HepG2 (cell line): ENCODE results near the gene RRP9.

Experiments used
- MAFG ChIP-seq: sonication (generic); formaldehyde crosslinking; IDR thresholded peaks from 2 replicates; pipeline ENCODE4 v1.5.1; 2020; ENCODE audit warnings: mild to moderate bottlenecking, missing genetic modification reagents
- SYNCRIP ChIP-seq: fragments of 200-400 bp; formaldehyde crosslinking; IDR thresholded peaks from 2 replicates; pipeline ENCODE4 v1.6.1; 2018; ENCODE audit warnings: mild to moderate bottlenecking, low read depth, low read length; ENCODE audit not compliant: insufficient read depth
- TF ChIP-seq, protein P1 (sequence below): sonication (generic); formaldehyde crosslinking; IDR thresholded peaks from 2 replicates; pipeline ENCODE4 v1.5.0; 2020; ENCODE audit warnings: mild to moderate bottlenecking, missing genetic modification reagents, moderate library complexity
- TF ChIP-seq, protein P2 (sequence below): sonication (generic); formaldehyde crosslinking; IDR thresholded peaks from 2 replicates; pipeline ENCODE4 v1.4.0; 2020; ENCODE audit warnings: missing genetic modification reagents

DNA sequence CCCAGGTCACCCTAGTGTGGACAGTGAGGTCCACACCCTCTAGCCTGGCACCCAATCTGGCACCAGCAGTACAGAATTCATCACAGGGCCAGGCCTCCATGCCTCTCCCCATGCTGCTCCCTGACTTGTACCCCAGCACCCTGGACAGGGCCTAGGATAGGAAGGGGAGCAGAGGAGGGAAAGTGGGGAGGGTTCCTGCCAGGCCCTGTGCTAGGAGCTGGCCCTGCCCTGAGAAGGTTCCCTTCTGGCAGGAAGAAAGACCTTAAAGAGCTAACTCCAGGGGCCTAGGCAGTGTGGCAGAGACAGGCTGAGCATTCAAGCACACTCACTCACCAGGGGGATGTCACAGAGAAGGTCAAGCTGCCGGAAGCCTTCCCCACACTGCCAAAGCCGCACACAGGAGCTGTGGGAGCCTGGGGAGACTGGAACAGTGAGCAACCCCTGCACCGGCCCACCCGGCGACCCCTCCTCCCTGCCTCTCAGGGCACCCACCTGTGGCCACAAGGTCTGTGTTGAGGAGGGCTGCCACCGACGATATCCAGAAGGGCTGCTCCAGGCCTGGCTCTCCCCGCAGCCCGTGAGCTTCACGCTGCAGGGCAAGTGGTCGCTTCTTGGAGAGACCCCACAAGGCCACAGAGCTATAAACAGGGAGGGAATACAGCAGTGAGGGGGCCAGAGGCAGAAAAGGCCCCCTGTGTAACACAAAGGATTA lies 7.4 kb downstream of the RRP9 start:
- TF ChIP-seq, protein P1, sequence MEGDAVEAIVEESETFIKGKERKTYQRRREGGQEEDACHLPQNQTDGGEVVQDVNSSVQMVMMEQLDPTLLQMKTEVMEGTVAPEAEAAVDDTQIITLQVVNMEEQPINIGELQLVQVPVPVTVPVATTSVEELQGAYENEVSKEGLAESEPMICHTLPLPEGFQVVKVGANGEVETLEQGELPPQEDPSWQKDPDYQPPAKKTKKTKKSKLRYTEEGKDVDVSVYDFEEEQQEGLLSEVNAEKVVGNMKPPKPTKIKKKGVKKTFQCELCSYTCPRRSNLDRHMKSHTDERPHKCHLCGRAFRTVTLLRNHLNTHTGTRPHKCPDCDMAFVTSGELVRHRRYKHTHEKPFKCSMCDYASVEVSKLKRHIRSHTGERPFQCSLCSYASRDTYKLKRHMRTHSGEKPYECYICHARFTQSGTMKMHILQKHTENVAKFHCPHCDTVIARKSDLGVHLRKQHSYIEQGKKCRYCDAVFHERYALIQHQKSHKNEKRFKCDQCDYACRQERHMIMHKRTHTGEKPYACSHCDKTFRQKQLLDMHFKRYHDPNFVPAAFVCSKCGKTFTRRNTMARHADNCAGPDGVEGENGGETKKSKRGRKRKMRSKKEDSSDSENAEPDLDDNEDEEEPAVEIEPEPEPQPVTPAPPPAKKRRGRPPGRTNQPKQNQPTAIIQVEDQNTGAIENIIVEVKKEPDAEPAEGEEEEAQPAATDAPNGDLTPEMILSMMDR: no peak
- TF ChIP-seq, protein P2, sequence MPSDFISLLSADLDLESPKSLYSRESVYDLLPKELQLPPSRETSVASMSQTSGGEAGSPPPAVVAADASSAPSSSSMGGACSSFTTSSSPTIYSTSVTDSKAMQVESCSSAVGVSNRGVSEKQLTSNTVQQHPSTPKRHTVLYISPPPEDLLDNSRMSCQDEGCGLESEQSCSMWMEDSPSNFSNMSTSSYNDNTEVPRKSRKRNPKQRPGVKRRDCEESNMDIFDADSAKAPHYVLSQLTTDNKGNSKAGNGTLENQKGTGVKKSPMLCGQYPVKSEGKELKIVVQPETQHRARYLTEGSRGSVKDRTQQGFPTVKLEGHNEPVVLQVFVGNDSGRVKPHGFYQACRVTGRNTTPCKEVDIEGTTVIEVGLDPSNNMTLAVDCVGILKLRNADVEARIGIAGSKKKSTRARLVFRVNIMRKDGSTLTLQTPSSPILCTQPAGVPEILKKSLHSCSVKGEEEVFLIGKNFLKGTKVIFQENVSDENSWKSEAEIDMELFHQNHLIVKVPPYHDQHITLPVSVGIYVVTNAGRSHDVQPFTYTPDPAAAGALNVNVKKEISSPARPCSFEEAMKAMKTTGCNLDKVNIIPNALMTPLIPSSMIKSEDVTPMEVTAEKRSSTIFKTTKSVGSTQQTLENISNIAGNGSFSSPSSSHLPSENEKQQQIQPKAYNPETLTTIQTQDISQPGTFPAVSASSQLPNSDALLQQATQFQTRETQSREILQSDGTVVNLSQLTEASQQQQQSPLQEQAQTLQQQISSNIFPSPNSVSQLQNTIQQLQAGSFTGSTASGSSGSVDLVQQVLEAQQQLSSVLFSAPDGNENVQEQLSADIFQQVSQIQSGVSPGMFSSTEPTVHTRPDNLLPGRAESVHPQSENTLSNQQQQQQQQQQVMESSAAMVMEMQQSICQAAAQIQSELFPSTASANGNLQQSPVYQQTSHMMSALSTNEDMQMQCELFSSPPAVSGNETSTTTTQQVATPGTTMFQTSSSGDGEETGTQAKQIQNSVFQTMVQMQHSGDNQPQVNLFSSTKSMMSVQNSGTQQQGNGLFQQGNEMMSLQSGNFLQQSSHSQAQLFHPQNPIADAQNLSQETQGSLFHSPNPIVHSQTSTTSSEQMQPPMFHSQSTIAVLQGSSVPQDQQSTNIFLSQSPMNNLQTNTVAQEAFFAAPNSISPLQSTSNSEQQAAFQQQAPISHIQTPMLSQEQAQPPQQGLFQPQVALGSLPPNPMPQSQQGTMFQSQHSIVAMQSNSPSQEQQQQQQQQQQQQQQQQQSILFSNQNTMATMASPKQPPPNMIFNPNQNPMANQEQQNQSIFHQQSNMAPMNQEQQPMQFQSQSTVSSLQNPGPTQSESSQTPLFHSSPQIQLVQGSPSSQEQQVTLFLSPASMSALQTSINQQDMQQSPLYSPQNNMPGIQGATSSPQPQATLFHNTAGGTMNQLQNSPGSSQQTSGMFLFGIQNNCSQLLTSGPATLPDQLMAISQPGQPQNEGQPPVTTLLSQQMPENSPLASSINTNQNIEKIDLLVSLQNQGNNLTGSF (CRISPR knock-in tag): no peak
- TF ChIP-seq MAFG (no peak), SYNCRIP (no peak)
